Middle frontal gyrus (tissue), 1 donor: ENCODE measurements around the gene CLNS1A.
"Not testable (repeated sequence)": the region's sequence is repeated elsewhere in the genome, so short reads cannot be mapped to it uniquely, and the experiment has no call there.

Experiments used
- DNase-seq: peaks from one replicate; pipeline ENCODE4 v3.0.0-alpha.2; 2015; ENCODE audit warnings: low spot score; ENCODE audit errors: extremely low spot score

CLNS1A gene, protein sequence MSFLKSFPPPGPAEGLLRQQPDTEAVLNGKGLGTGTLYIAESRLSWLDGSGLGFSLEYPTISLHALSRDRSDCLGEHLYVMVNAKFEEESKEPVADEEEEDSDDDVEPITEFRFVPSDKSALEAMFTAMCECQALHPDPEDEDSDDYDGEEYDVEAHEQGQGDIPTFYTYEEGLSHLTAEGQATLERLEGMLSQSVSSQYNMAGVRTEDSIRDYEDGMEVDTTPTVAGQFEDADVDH

GRCh38 chr11:77637345-77638165 is at the start of gene CLNS1A:
TSS of gene CLNS1A (minus strand) at chr11:77637794. CDS start at chr11:77637714, 80 bp downstream.
- DNase-seq = peak; percentile 90

DNA sequence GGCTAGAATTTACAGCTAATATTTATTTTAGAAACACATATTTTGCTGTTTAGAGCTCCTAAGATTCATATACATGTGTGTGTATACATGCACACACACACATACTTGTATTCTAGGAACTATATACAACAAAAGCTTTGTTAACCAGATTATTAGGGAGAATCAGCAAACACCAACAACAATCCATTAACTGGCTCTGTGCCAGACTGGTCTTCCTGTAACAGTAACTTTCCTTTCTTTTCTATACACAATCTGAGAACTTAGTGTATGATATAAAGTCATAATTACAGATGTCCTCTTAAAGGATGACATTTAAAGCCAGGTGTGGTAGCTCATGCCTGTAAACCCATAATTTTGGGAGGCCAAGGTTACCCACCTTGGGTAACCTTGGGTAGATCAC is 49.5 kb upstream of the CLNS1A start:
- no peak for DNase-seq

DNA sequence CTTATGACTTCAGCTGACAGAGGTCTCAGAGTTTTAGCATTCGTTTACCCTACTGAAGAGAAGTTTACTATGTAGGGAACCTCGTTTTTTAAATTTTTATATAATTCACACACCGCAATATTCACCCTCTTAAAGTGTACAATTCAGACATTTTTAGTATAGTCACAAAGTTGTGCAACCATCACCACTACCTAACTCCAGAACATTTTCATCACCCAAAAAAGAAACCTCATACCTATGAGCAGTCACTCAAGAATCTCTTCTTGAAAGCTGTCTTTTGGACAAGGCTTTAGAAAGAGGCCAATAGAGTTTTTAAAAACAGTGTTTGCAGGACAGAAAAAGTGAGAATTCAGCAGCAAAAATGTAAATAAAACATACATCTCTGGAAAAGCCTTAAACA is 39.5 kb upstream of the CLNS1A start:
- DNase-seq = no peak

- DNase-seq = no peak
Measured at GRCh38 chr11:77672264-77672663, 34.7 kb upstream of the CLNS1A start.

DNA sequence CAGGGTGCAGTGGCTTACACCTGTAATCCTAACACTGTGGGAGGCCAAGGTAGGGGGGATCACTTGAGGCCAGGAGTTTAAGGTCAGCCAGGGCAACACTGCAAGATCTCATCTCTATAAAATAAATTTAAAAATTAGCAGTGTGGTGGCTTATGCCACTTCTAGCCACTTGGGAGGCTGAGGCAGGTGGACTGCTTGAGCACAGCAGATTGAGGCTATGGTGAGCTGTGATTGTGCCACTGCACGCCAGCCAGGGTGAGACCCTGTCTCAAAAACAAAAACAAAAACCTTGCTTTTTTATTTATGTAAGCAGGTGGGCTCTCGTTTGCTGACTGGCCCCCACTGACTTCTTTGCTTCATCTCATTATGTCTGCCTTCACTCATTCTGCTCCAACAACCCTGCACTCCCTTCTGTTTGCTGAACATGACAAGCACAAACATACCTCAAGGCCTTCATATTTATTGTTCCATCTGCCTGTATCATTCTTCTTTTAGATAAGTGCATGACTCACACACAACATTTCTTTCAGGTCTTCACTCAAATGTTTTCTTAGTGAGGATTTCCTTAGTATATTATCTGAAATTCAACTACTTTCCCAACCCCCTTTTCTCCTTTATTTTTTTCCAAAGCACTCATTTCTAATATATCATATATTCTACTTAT is 32.4 kb upstream of the CLNS1A start:
- DNase-seq = no peak

- DNase-seq = no peak
Measured at GRCh38 chr11:77668760-77669159, 31.2 kb upstream of the CLNS1A start.

GRCh38 chr11:77665240-77665965 is 27.8 kb upstream of the CLNS1A start:
- DNase-seq = no peak

GRCh38 chr11:77661670-77662069 is 24.1 kb upstream of the CLNS1A start:
- DNase-seq = no peak

DNA sequence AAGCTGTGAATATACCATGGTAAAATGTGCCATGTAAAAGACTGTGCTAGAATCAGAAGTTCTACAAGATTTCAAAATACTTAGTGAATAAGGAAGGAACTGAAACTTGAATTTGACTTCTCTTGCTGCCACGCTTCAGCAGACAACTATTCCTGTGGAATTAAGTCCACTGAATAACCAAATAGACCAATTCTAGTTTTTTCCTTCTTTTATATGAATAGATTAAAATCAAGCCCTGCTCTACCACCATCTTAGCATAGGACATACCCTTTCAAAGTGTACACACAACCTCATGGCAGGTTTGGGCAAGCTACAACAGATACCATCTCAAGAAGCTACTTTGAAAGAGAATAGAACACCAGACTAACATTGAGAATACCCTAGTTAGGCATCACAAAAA is 23.4 kb upstream of the CLNS1A start:
- no peak for DNase-seq

GRCh38 chr11:77658213-77659013 is 20.8 kb upstream of the CLNS1A start:
- no peak for DNase-seq

DNA sequence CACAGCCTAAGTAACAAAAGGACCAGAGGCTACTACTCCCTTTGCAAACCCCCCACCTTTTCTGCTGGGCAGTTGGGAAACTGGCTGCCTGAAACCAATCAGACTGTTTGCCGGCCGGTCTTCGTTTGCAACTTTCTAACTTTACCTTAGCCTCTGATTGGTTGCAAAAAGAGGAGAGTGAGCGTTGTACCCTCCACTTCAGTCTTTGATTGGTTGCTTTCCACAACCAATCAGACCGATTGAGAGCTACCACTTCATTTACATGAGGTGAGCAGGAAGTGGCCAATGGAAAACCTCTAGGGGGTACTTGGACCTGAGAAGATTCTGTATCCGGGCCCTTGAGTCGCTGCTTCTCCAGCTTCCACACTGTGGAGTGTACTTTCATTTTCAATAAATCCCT is 18.8 kb upstream of the CLNS1A start:
- DNase-seq = no peak

GRCh38 chr11:77654770-77655434 is 17.3 kb upstream of the CLNS1A start:
- DNase-seq = no peak

DNA sequence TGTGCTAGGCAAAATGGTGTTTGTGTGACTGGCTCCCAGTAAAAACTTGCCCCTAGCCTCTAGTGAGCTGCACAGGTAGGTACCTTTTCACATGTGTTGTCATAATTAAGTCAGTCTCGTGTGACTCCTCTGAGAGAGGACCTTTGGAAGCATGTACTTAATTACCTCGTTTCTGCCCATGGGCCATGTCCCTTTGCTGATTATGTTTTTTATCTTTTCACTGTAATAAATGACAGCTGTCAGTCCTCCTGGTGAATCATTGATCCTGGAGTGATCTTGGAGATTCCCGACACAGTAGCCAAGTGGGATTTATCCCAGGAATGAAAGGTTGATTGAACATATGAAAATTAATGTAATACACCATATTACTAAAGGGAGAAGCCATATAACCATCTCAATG is 12.5 kb upstream of the CLNS1A start:
- DNase-seq = no peak

- DNase-seq = no peak
Measured at GRCh38 chr11:77647654-77648305, 10.2 kb upstream of the CLNS1A start.

DNA sequence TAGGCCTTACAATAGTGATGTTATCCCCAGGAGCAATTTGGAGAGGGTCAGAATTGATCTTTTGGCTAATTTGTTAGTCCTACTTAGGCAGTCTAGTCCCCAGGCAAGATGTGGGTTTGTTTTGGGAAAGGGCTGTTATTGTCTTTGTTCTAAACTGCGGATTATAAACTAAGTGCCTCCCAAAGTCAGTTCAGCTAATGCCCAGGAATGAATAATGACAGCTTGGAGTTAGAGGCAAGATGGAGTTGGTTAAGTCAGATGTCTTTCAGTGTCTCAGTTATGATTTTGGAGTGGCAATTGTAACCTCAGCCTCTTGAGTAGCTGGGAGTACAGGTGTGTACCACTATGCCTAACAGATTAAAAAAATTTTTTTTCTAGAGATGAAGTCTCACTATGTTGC is 7.3 kb upstream of the CLNS1A start:
- DNase-seq = no peak

DNA sequence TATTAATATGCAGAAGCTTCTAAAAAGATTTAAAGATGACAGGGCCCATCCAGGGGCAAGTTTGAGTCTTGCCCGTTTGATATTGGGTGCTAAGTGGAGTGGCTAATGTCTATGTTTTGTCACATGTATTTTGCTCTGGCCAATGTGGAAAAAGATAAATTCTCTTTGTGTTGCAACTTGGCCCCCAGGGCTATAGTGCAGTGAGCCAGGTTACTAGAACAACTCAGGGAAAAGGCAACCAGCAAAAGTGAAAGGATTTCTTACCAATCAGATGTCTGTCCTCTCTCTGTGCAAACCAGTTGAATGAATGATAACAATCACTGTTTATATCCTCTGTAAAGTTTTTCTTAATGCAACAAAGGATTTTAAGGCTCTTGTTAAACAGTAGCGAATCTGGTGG is 4.6 kb upstream of the CLNS1A start:
- no peak for DNase-seq

DNA sequence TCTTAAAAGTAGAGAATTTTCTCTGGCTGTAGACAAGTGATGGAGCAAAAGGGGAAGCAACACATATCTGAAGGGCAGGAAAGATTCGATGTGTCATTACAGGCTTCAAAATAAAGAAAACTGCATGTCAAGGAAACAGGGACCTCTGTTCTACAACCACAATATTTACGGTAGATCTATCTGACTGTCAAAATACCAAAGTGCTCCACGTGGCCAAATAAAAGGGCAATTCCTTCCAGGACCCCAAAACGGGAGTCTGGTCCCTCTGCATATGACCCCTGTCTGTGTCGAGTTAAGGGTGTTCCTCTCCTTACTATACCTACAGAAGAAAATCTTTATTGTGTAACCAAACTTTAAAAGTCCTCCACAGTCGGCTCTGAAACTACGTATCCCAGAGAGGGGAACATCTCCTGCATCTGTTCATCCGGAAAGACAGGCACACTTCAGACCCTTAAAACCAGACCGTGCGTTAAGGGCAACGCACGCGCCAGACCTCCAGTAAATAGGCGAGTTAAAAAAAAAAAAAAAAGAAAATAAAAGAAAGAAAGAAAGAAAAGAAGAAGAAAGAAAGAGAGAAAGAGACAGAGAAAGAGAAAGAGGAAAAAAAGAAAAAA is 756 bp downstream of the CLNS1A start:
- no peak for DNase-seq

DNA sequence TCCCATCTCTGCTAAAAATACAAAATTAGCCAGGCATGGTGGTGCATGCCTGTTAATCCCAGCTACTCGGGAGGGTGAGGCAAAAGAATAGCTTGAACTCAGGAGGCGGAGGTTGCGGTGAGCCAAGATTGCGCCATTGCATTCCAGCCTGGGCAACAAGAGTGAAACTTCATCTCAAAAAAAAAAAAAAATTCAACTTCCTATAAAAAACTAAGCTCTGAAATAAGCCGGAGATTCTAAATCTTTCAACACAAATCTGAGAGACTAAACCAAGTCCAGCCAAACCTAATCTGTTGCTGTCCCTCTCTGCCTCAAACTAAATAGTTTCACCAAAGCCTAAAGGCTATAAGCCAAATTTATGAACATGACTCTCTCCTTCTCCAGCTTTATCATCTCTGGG is 3.7 kb downstream of the CLNS1A start:
- DNase-seq = not testable (repeated sequence)

GRCh38 chr11:77630157-77630710 is 7.4 kb downstream of the CLNS1A start:
- DNase-seq = no peak
